GM13976 (cell line): ENCODE measurements around the gene NAP1L1.
A peak's percentile ranks its signal among the peaks of the same experiment; 100 is the strongest.

Experiments used
- DNase-seq: peaks from one replicate; pipeline ENCODE4 v3.0.0; 2012; ENCODE audit warnings: low spot score
- CTCF ChIP-seq: IDR thresholded peaks from 2 replicates; pipeline ENCODE4 v1.5.1; 2012; ENCODE audit warnings: borderline replicate concordance, mild to moderate bottlenecking; ENCODE audit not compliant: insufficient read depth; ENCODE audit errors: extremely low read depth, missing control alignments, control extremely low read depth
- in situ Hi-C: fragments of 300-500 bp; cut with MboI; formaldehyde crosslinking; loops from one replicate; pipeline ENCODE4 v1.12.0; 2022; ENCODE audit warnings: low sequenced_read_pairs, mixed read lengths, inconsistent platforms; ENCODE audit not compliant: unreplicated experiment

Gene NAP1L1

GRCh38 chr12:76029982-76030340, 54.5 kb downstream of the NAP1L1 start:
- in situ Hi-C loops = loop anchor here (25.0 kb wide), 1 partner anchor 693 kb away; the partner anchor contains the start of genes CAPS2 and GLIPR1L1
- no peak for TF ChIP-seq CTCF
- peak; percentile 33 for DNase-seq

- no peak for TF ChIP-seq CTCF
- DNase-seq = no peak
- in situ Hi-C loops = loop anchor here (25.0 kb wide), 1 partner anchor 691 kb away; the partner anchor contains the start of genes CAPS2 and GLIPR1L1
These were observed 55.8 kb downstream of the NAP1L1 start for GRCh38 chr12:76028571-76029277.

- no peak for TF ChIP-seq CTCF
- in situ Hi-C loops = loop anchor here (25.0 kb wide), 1 partner anchor 689 kb away; the partner anchor contains the start of genes CAPS2 and GLIPR1L1
- DNase-seq = no peak
These were observed 57.8 kb downstream of the NAP1L1 start for GRCh38 chr12:76026643-76027063.

GRCh38 chr12:76025601-76026575, 58.6 kb downstream of the NAP1L1 start:
- in situ Hi-C loops = loop anchor here (25.0 kb wide), 1 partner anchor 689 kb away; the partner anchor contains the start of genes CAPS2 and GLIPR1L1
- DNase-seq = no peak
- TF ChIP-seq CTCF = no peak

GRCh38 chr12:76024942-76025600, 59.4 kb downstream of the NAP1L1 start:
- no peak for TF ChIP-seq CTCF
- in situ Hi-C loops = loop anchor here (25.0 kb wide), 1 partner anchor 688 kb away; the partner anchor contains the start of genes CAPS2 and GLIPR1L1
- no peak for DNase-seq

GRCh38 chr12:76024102-76024781, 60.2 kb downstream of the NAP1L1 start:
- in situ Hi-C loops = no loop called here
- DNase-seq = no peak
- TF ChIP-seq CTCF = no peak
